LNCaP clone FGC (cell line): ENCODE results near the gene TEKT3.
A peak's percentile ranks its signal among the peaks of the same experiment; 100 is the strongest.

Experiments
- DNase-seq: peaks from one replicate; pipeline ENCODE4 v3.0.0-alpha.2; 2011; ENCODE audit warnings: low read depth
- H3K4me3 ChIP-seq: 2 replicates; pipeline ENCODE4 v1.5.1; 2011; ENCODE audit warnings: mild to moderate bottlenecking, low read depth, low read length, control low read depth
- CTCF ChIP-seq: IDR thresholded peaks from 2 replicates; pipeline ENCODE4 v1.5.1; 2012; ENCODE audit warnings: mild to moderate bottlenecking; ENCODE audit not compliant: control insufficient read depth, insufficient read depth; ENCODE audit errors: extremely low read depth

Gene TEKT3

GRCh38 chr17:15341385-15341849 is at the start of gene TEKT3:
TEKT3 (minus strand) TSS chr17:15341597; CDS start chr17:15331585, 10,012 bp downstream.
- no peak for DNase-seq
- TF ChIP-seq CTCF, result no peak
- H3K4me3 ChIP-seq, result no peak within 1 kb of the TSS

DNA sequence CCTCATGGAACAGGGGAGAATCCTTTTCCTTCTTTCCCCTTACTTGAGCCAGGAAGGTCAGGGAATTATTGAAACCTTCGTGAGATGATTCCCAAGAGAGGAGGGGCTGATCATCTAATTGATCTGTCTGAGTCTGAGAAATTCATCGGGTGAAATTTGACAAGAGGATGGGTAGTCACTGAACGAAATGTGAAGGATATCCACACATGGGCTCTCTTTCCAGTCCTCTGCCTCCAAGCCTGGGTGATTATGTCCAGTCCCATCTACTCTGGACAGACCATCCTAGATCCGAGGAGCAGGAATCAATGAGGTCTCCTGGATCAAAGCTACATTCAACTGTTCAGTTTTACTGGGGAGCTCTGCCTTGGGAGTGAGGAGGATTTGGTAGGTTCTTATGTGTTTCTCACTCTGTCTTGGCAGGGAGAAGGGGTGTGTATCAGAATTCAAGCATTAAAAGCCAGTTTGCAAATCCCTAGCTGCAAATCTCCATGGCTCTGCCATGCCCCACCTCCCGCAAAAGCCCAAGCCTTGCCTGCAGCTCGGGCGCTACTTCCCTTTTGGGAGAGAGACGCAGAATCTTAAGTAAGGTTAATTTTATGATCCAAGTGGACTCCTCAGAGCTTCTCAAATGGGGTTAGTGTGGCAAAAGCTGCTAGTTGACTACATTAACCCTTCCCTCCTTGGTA is 47.1 kb upstream of the TEKT3 start:
- no peak for TF ChIP-seq CTCF
- H3K4me3 ChIP-seq, result no peak overlapping the region
- DNase-seq, result no peak

GRCh38 chr17:15386083-15386482 is 44.7 kb upstream of the TEKT3 start:
- H3K4me3 ChIP-seq, result no peak overlapping the region
- no peak for TF ChIP-seq CTCF
- no peak for DNase-seq

DNA sequence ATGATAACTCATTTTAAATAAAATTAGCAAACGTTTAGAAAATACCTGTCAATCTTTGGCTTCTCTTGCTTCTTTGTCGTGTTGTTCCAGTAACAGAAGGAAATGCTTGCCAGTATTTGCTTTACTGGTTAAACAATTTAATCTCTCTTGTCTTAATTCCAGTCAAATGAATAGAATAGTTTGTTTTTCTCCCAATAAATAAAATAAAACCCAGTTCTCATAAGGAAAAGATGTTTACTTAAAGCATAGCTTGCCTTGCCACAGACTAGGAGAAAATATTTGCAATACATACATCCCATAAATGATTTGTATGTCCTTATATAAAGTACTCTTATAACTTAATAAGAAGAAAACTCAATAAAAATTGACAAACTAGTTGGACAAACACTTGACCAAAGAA is 43.9 kb upstream of the TEKT3 start:
- H3K4me3 ChIP-seq, result no peak overlapping the region
- TF ChIP-seq CTCF, result no peak
- peak; percentile 92 for DNase-seq

DNA sequence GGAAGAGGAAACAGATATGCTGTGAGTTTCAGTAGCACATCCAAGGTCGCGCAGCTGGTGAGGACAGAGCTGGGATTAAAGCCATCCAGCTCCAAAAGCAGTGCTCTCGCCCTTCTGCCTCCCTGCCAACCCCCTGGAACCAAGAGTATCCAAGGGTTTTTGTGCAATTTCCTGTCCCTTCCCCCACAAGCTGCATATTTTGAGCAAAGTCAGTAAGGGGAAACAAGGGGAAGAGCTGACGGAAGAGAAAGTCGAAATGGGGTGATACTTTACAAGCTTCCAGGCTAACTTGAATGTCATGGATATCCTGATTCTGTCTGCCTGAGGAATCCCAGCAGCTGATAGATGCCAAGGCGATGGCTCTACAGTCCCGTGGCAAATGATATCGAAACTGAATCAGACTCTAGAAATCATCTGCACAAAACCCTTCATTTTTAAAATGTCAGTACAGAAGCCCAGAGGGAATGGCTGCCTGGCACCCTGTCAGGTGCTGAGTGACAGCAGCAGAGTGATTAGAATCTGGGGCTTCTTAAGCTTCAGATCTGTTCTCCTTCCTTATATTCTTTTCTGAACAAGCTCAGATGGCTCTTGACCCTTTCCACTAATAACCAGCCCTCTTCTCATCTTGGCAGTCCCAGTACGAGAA is 42.9 kb upstream of the TEKT3 start:
- DNase-seq, result no peak
- no peak for TF ChIP-seq CTCF
- H3K4me3 ChIP-seq, result no peak overlapping the region

GRCh38 chr17:15382914-15383313 is 41.5 kb upstream of the TEKT3 start:
- DNase-seq, result no peak
- no peak for TF ChIP-seq CTCF
- no peak overlapping the region for H3K4me3 ChIP-seq

GRCh38 chr17:15381707-15382106 is 40.3 kb upstream of the TEKT3 start:
- H3K4me3 ChIP-seq, result no peak overlapping the region
- no peak for DNase-seq
- no peak for TF ChIP-seq CTCF
